HEK293T (cell line): Measurements from ENCODE around the gene LRIT1.

Experiments
- FOXA1 ChIP-seq: fragments of 450-650 bp; IDR thresholded peaks from 2 replicates; pipeline ENCODE4 v1.6.1; 2016; ENCODE audit warnings: mild to moderate bottlenecking
- TARDBP ChIP-seq: fragments of 450-650 bp; IDR thresholded peaks from 2 replicates; pipeline ENCODE4 v1.6.1; 2016

DNA sequence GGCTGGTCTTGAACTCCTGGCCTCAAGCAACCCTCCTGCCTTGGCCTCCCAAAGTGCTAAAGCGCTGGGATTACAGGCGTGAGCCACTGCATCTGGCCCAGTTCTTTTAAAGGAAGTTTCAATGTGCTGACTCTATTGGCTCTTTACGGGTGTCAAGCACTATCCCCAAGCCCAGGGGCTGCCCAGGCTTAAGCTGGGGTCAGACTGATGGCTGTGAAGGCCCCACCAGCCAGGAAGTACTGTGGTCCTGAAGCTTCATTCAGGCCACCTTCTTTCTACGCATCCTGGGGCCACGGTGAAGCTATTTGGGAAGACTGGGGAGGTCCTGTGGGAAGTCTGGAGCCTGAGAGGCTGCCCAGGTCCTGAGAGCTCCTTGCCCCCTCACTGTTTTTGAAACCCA is 59.7 kb downstream of the LRIT1 start:
- no peak for TF ChIP-seq TARDBP
- TF ChIP-seq FOXA1 = no peak
